Measurements from ENCODE around the gene ARPC1B. TPM values are rescaled to one million over a fixed set of nuclear protein-coding genes. Genes with fewer than 3 reads are reported as not detected.

ARPC1B gene
- total RNA-seq, 1 experiment from 2014 or later, result 236 TPM

- DNase-seq (ENCODE audit: extremely low read depth, low read depth), result peak; percentile 95
Measured at GRCh38 chr7:99438573-99439480, 64.3 kb downstream of the ARPC1B start, which contains the start of the genes CPSF4 and PTCD1. Gene CPSF4, plus strand, starts transcription at chr7:99438943. Its CDS starts 140 bp downstream, at chr7:99439083. Gene PTCD1, minus strand, starts transcription at chr7:99438798. Its CDS starts 3,556 bp downstream, at chr7:99435242.

- DNase-seq (ENCODE audit: extremely low read depth, low read depth), result no peak
Measured at GRCh38 chr7:99440195-99440594, 65.7 kb downstream of the ARPC1B start.

Other genes starting within 250 kb of the ARPC1B start
- gene SMURF1, start 230.6 kb upstream of the ARPC1B start, total RNA-seq (2014; rRNA removed; shearing (Covaris generic)), result 23.6 and 26.4 TPM in 2 replicates
- gene KPNA7, start 166.6 kb upstream of the ARPC1B start, total RNA-seq (2014; rRNA removed; shearing (Covaris generic)), result 0.07 TPM in 1 of 2 replicates, not detected in the other
- not detected in 2 replicates for gene MYH16, start 101.9 kb upstream of the ARPC1B start, total RNA-seq (2014; rRNA removed; shearing (Covaris generic))
- gene ARPC1A, start 48.8 kb upstream of the ARPC1B start, total RNA-seq (2014; rRNA removed; shearing (Covaris generic)), result 162 and 177 TPM in 2 replicates
- gene PDAP1, start 33.9 kb downstream of the ARPC1B start, total RNA-seq (2014; rRNA removed; shearing (Covaris generic)), result 67.2 and 72.1 TPM in 2 replicates
- gene BUD31, start 34.2 kb downstream of the ARPC1B start, total RNA-seq (2014; rRNA removed; shearing (Covaris generic)), result 211 and 220 TPM in 2 replicates
- 6.1 and 6.4 TPM in 2 replicates for gene PTCD1, start 64.1 kb downstream of the ARPC1B start, total RNA-seq (2014; rRNA removed; shearing (Covaris generic))
- 37.1 and 42.7 TPM in 2 replicates for gene CPSF4, start 64.2 kb downstream of the ARPC1B start, total RNA-seq (2014; rRNA removed; shearing (Covaris generic))
- gene ATP5MF, start 91.4 kb downstream of the ARPC1B start, total RNA-seq (2014; rRNA removed; shearing (Covaris generic)), result 598 and 637 TPM in 2 replicates
- 6.8 and 7.0 TPM in 2 replicates for gene ZNF789, start 98.2 kb downstream of the ARPC1B start, total RNA-seq (2014; rRNA removed; shearing (Covaris generic))
- 17.6 and 18.0 TPM in 2 replicates for gene ZNF394, start 125.6 kb downstream of the ARPC1B start, total RNA-seq (2014; rRNA removed; shearing (Covaris generic))
- 12.0 and 12.7 TPM in 2 replicates for gene ZKSCAN5, start 129.9 kb downstream of the ARPC1B start, total RNA-seq (2014; rRNA removed; shearing (Covaris generic))
- 12.1 and 14.0 TPM in 2 replicates for gene FAM200A, start 177.4 kb downstream of the ARPC1B start, total RNA-seq (2014; rRNA removed; shearing (Covaris generic))
- gene ZNF655, start 183.9 kb downstream of the ARPC1B start, total RNA-seq (2014; rRNA removed; shearing (Covaris generic)), result 68.4 and 83.1 TPM in 2 replicates
- gene TMEM225B, start 223.5 kb downstream of the ARPC1B start, total RNA-seq (2014; rRNA removed; shearing (Covaris generic)), result 0.87 and 1.1 TPM in 2 replicates
- gene ZSCAN25, start 242.2 kb downstream of the ARPC1B start, total RNA-seq (2014; rRNA removed; shearing (Covaris generic)), result 9.4 and 12.5 TPM in 2 replicates